Activated CD4-positive, alpha-beta T cell treated with anti-CD3 and anti-CD28 coated beads, Interleukin-2, Interleukin-4, amounts not matched to agents 100 ng/mL and 50 ng/mL, durations not matched to agents 16 hours and 8 hours (primary cell): ENCODE measurements around the gene C15orf61.
A peak's percentile ranks its signal among the peaks of the same experiment; 100 is the strongest.

Experiments used
- DNase-seq: peaks from one replicate; pipeline ENCODE4 v3.0.0-alpha.2; 2020; ENCODE audit warnings: low spot score

C15orf61 gene

GRCh38 chr15:67512933-67513714 is 7.8 kb upstream of the C15orf61 start:
- DNase-seq, result no peak

GRCh38 chr15:67515090-67515489 is 5.8 kb upstream of the C15orf61 start:
- DNase-seq, result no peak

GRCh38 chr15:67515557-67515956 is 5.4 kb upstream of the C15orf61 start:
- DNase-seq, result no peak

GRCh38 chr15:67520321-67521028 is 456 bp upstream of the C15orf61 start:
- no peak for DNase-seq

DNA sequence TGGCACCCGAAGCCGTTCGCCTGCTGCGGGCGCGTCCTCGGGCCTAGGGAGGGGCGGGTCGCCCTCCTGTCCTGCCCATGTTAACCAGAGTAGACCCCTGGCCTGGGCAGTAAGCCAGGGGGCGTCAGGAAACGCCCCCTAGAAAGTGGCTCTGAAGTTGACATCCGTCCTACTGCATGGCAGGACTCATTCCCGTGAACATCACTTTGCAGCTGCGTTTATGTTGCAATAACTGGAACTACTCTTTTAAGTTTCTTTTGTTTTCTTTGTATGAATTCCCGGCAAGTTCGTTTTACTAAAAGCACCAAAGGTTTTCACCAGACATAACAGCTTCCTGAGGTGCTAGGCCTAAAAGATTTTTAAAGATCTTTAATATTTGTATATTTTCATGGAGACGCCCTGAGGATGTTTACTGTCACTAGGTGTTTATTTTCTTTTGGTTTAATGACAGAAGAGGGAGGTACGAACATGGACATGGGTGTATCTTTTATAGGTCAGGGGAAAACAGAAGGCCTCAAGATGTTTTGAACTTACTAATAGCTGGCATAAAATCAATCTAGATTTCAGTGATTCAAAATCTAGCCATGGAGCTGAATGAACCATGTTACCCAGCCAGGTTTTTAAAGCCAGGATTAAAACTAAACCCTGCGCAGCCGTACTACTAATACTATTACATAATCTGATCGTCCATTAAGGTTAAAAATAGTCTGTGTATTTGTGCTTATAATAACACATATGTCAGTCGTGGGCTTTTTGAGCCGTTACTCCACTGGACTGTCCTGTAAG is 1.0 kb downstream of the C15orf61 start:
- no peak for DNase-seq

- DNase-seq, result no peak
Measured at GRCh38 chr15:67523330-67523729, 2.4 kb downstream of the C15orf61 start.

DNA sequence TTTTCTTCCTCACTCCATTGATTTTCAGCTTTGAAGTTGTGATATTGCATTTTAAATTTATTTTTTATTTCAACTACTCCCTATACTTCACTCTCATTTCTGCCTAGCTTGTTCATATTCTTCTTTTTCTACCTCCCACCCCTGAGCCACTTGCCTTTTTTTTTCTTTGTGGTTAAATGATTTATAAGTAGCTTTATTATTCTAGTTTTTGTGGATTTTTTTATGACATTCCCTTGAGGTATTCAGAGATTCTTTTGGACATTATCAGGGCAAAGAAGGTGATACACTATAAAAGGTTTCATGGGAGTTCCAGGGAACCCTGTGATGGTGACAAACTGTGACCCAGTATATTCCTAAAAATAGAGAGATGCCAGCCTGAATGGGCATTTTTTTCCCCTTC is 3.3 kb downstream of the C15orf61 start:
- no peak for DNase-seq

GRCh38 chr15:67528513-67528912 is 7.6 kb downstream of the C15orf61 start:
- no peak for DNase-seq

GRCh38 chr15:67531379-67531914 is 10.5 kb downstream of the C15orf61 start:
- no peak for DNase-seq

DNA sequence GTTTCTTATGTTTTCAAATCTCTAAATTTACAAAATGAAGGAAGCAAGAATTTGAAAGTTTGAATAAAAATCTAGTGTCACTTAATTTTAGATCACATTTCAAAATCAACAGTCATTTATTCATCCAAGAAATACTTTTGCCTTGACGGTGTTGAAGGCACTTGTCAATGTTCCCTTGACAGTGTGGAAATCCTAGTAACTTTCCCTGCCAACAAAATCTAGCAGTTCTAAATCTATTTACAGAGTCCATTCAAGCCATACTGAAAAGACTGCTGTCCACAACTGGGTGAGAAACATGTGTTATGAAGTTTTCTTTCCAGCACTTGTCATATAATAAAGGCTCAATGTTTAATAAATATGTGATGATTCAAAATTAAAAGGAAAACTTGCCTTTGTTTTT is 12.9 kb downstream of the C15orf61 start:
- no peak for DNase-seq

GRCh38 chr15:67534360-67534759 is 13.4 kb downstream of the C15orf61 start:
- DNase-seq, result no peak

- no peak for DNase-seq
Measured at GRCh38 chr15:67537771-67538170, 16.8 kb downstream of the C15orf61 start.

GRCh38 chr15:67542420-67543347 is 21.8 kb downstream of the C15orf61 start, which contains the start of gene MAP2K5:
MAP2K5 (plus strand) TSS chr15:67542703; CDS start chr15:67543336, 633 bp downstream.
- DNase-seq, result peak; percentile 83

DNA sequence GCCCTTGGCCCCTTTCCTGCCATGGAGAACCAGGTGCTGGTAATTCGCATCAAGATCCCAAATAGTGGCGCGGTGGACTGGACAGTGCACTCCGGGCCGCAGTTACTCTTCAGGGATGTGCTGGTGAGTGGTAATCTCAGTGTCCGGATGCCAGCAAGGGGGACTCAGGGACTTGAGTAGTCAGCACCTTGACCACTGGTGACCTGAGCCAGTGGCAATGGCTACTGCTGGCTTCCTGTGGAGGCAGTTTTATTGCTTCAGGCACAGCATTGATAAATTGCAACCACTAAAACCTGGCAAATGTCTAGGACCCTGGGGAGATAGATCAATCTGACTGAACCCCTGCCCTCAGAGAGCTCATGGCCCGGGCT is 22.4 kb downstream of the C15orf61 start:
- no peak for DNase-seq

DNA sequence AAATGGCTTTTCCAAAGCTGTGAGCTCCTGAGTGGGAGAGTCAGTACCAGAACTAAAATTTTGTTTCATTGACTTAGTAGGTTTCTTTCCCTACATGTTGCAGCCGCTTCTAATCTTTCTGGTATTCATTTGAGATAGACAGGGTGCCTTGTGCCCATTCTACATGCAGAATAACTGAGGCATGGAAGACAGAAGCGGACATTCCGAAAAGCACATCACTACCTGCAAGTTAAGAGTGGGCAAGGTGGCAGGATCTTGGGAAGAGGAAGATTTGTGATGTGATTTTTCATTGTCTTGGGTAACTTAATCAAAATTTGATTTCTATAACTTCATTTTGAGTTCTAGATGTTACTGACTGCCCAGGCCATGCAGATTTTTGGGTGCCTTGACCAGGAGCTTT is 23.5 kb downstream of the C15orf61 start:
- no peak for DNase-seq

GRCh38 chr15:67545864-67546263 is 24.9 kb downstream of the C15orf61 start:
- DNase-seq, result no peak

GRCh38 chr15:67547064-67547463 is 26.1 kb downstream of the C15orf61 start:
- DNase-seq, result no peak

DNA sequence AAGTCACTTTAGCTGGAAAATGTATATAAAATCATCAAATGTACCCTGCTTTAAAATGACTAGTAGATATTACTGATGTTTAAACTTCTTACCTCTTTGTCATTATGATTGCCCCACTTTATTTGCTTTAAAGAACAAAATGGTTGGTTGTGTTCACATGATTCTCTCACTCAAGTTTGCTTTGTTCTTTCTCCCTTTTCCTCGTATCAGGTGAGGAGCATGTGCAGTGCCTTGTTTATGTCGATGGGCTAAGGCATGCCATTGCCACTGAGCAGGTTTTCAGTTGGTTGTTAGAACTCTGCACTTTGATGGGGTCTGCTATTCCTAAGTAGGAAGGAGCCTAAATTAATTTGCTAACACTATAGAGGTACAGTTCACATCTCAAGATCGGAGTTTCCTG is 26.9 kb downstream of the C15orf61 start:
- no peak for DNase-seq

- no peak for DNase-seq
Measured at GRCh38 chr15:67548236-67548852, 27.4 kb downstream of the C15orf61 start.

DNA sequence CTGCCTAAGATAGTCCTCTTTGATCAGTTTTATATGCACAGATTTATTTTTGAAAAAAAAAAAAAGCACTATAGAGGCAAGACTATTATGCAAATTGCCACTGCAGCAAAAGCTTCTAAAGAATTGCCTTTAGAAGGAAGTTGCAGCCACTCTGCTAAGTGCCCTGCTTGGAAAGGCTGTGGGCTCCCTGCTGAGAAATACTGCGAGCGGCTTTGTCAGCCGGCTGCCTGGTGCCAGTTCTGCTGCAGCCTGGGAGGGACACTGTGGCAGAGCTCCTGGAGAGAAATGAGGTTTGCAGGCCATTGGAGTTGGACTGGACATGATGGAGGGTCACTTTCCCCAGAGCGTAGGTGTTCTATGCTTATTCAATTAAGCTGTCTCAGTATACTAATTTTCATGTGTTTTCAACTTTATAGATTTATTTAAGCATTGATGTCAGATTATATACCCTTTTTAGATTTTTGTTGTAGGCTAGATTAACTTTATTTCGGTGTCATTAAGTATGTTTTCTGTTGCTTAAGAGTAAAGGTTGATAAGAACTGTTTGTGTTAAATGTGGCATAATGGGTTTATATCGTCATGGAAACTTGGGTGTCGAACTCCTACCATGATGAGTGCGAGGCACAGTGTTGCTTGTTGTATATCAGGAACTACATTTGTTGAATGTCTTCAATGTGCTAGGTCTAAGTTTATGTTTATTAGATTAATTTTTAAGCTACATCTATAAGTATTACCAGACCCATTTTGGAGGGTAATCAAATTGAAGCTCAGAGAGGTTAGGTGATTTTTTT is 28.1 kb downstream of the C15orf61 start:
- DNase-seq, result no peak
